Measurements from ENCODE around the gene ARMH3.

Gene ARMH3

GRCh38 chr10:101816913-101817336 is 239.0 kb downstream of the ARMH3 start:
- H3K27me3 ChIP-seq (ENCODE audit: insufficient read depth, low read length): no peaks in the 10 kb centered on the region
- 0 out of 2 replicates have a peak, but pooled peaks cover 5% of the 10 kb centered on the region for H3K4me1 ChIP-seq (ENCODE audit: insufficient read depth, low read length)
- H3K4me3 ChIP-seq (ENCODE audit: low read length): peak overlapping the region; percentile 97
- H3K36me3 ChIP-seq (ENCODE audit: insufficient read depth, low read depth, low read length): peaks cover 17% of the 10 kb centered on the region
- H3K27ac ChIP-seq (ENCODE audit: low read length): peak overlapping the region; percentile 44
- peak overlapping the region; percentile 98 for H3K9ac ChIP-seq (ENCODE audit: low read depth, low read length)
- H3K9me3 ChIP-seq (ENCODE audit: insufficient read depth, low read depth, low read length): no peaks in the 10 kb centered on the region

- H3K27me3 ChIP-seq (ENCODE audit: insufficient read depth, low read length): no peaks in the 10 kb centered on the region
- no peaks in the 10 kb centered on the region for H3K9me3 ChIP-seq (ENCODE audit: insufficient read depth, low read depth, low read length)
- H3K36me3 ChIP-seq (ENCODE audit: insufficient read depth, low read depth, low read length): peaks cover 22% of the 10 kb centered on the region
- 0 out of 2 replicates have a peak, but pooled peaks cover 5% of the 10 kb centered on the region for H3K4me1 ChIP-seq (ENCODE audit: insufficient read depth, low read length)
- peak overlapping the region; percentile 98 for H3K9ac ChIP-seq (ENCODE audit: low read depth, low read length)
- H3K27ac ChIP-seq (ENCODE audit: low read length): no peak overlapping the region
- H3K4me3 ChIP-seq (ENCODE audit: low read length): peak overlapping the region; percentile 97
Observed at GRCh38 chr10:101816376-101816775, 239.6 kb downstream of the ARMH3 start.

- Histone ChIP-seq H3K27ac (ENCODE audit: low read length) (no peak overlapping the region), H3K4me1 (ENCODE audit: insufficient read depth, low read length) (0 out of 2 replicates have a peak, but pooled peaks cover 5% of the 10 kb centered on the region), H3K4me3 (ENCODE audit: low read length) (peak overlapping the region; percentile 97)
Observed at GRCh38 chr10:101814466-101815071, 241.4 kb downstream of the ARMH3 start.

GRCh38 chr10:101812606-101813005 is 243.4 kb downstream of the ARMH3 start:
- H3K36me3 ChIP-seq (ENCODE audit: insufficient read depth, low read depth, low read length): peaks cover 60% of the 10 kb centered on the region
- H3K27ac ChIP-seq (ENCODE audit: low read length): no peak overlapping the region
- H3K9ac ChIP-seq (ENCODE audit: low read depth, low read length): no peak overlapping the region
- no peak overlapping the region for H3K4me3 ChIP-seq (ENCODE audit: low read length)
- no peaks in the 10 kb centered on the region for H3K27me3 ChIP-seq (ENCODE audit: insufficient read depth, low read length)
- no peaks in the 10 kb centered on the region for H3K9me3 ChIP-seq (ENCODE audit: insufficient read depth, low read depth, low read length)
- H3K4me1 ChIP-seq (ENCODE audit: insufficient read depth, low read length): 0 out of 2 replicates have a peak, but pooled peaks cover 5% of the 10 kb centered on the region

More at GRCh38 chr10:101814466-101815071, 241.4 kb downstream of the ARMH3 start:
- Histone ChIP-seq H3K9me3 (ENCODE audit: insufficient read depth, low read depth, low read length) (no peaks in the 10 kb centered on the region), H3K36me3 (ENCODE audit: insufficient read depth, low read depth, low read length) (peaks cover 40% of the 10 kb centered on the region), H3K9ac (ENCODE audit: low read depth, low read length) (peak overlapping the region; percentile 4; the same call in 1 of the 2 replicates), H3K27me3 (ENCODE audit: insufficient read depth, low read length) (no peaks in the 10 kb centered on the region)

- Histone ChIP-seq H3K4me3 (ENCODE audit: low read length) (no peak overlapping the region), H3K27ac (ENCODE audit: low read length) (no peak overlapping the region), H3K4me1 (ENCODE audit: insufficient read depth, low read length) (no peaks in the 10 kb centered on the region), H3K27me3 (ENCODE audit: insufficient read depth, low read length) (no peaks in the 10 kb centered on the region), H3K9me3 (ENCODE audit: insufficient read depth, low read depth, low read length) (no peaks in the 10 kb centered on the region), H3K9ac (ENCODE audit: low read depth, low read length) (no peak overlapping the region), H3K36me3 (ENCODE audit: insufficient read depth, low read depth, low read length) (peaks cover 97% of the 10 kb centered on the region)
Observed at GRCh38 chr10:101807158-101807557, 248.8 kb downstream of the ARMH3 start.

GRCh38 chr10:101803511-101803910 is 252.5 kb downstream of the ARMH3 start:
- H3K36me3 ChIP-seq (ENCODE audit: insufficient read depth, low read depth, low read length): peaks cover 97% of the 10 kb centered on the region
- H3K27me3 ChIP-seq (ENCODE audit: insufficient read depth, low read length): no peaks in the 10 kb centered on the region
- H3K27ac ChIP-seq (ENCODE audit: low read length): no peak overlapping the region
- H3K4me1 ChIP-seq (ENCODE audit: insufficient read depth, low read length): no peaks in the 10 kb centered on the region
- no peak overlapping the region for H3K4me3 ChIP-seq (ENCODE audit: low read length)
- H3K9ac ChIP-seq (ENCODE audit: low read depth, low read length): no peak overlapping the region
- H3K9me3 ChIP-seq (ENCODE audit: insufficient read depth, low read depth, low read length): no peaks in the 10 kb centered on the region

- H3K36me3 ChIP-seq (ENCODE audit: insufficient read depth, low read depth, low read length): peaks cover 100% of the 10 kb centered on the region
- no peak overlapping the region for H3K9ac ChIP-seq (ENCODE audit: low read depth, low read length)
- H3K4me1 ChIP-seq (ENCODE audit: insufficient read depth, low read length): no peaks in the 10 kb centered on the region
- H3K9me3 ChIP-seq (ENCODE audit: insufficient read depth, low read depth, low read length): no peaks in the 10 kb centered on the region
- no peak overlapping the region for H3K27ac ChIP-seq (ENCODE audit: low read length)
- H3K27me3 ChIP-seq (ENCODE audit: insufficient read depth, low read length): no peaks in the 10 kb centered on the region
- no peak overlapping the region for H3K4me3 ChIP-seq (ENCODE audit: low read length)
Observed at GRCh38 chr10:101797403-101798059, 258.4 kb downstream of the ARMH3 start.

Measured in iPS-20b (cell line).